ENCODE measurements around the gene EIF2AK2. TPM values are rescaled to one million over a fixed set of nuclear protein-coding genes. Genes with fewer than 3 reads are reported as not detected.

EIF2AK2 gene
- total RNA-seq, 1 experiment from 2014 or later = 41.7 TPM

GRCh38 chr2:37192551-37192950 lies 35.8 kb upstream of the EIF2AK2 start:
- POLR2A ChIA-PET = no interaction called here
- CTCF ChIA-PET = no interaction called here
- Histone ChIP-seq H3K36me3 (ENCODE audit: control insufficient read depth, insufficient read depth, low read length) (no peaks in the 10 kb centered on the region), H3K4me3 (ENCODE audit: low read depth, low read length) (no peak overlapping the region), H3K27me3 (replicated peaks; ENCODE audit: control insufficient read depth, insufficient read depth, low read length) (no peaks in the 10 kb centered on the region), H3K9me3 (no peaks in the 10 kb centered on the region), H3K4me1 (no peaks in the 10 kb centered on the region)
- Mint-ChIP-seq H3K9me3 (ENCODE audit: unreplicated experiment) (no peaks in the 10 kb centered on the region), H3K4me3 (ENCODE audit: unreplicated experiment) (no peak overlapping the region), H3K27ac (ENCODE audit: unreplicated experiment) (no peak overlapping the region), H3K27me3 (ENCODE audit: insufficient read depth, unreplicated experiment) (no peaks in the 10 kb centered on the region), H3K36me3 (ENCODE audit: insufficient read depth, unreplicated experiment) (peaks cover 16% of the 10 kb centered on the region), H3K4me1 (ENCODE audit: low read depth, unreplicated experiment) (peaks cover 14% of the 10 kb centered on the region)
- TF ChIP-seq, protein P1, sequence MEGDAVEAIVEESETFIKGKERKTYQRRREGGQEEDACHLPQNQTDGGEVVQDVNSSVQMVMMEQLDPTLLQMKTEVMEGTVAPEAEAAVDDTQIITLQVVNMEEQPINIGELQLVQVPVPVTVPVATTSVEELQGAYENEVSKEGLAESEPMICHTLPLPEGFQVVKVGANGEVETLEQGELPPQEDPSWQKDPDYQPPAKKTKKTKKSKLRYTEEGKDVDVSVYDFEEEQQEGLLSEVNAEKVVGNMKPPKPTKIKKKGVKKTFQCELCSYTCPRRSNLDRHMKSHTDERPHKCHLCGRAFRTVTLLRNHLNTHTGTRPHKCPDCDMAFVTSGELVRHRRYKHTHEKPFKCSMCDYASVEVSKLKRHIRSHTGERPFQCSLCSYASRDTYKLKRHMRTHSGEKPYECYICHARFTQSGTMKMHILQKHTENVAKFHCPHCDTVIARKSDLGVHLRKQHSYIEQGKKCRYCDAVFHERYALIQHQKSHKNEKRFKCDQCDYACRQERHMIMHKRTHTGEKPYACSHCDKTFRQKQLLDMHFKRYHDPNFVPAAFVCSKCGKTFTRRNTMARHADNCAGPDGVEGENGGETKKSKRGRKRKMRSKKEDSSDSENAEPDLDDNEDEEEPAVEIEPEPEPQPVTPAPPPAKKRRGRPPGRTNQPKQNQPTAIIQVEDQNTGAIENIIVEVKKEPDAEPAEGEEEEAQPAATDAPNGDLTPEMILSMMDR (IDR thresholded peaks at IDR 0.05; ENCODE audit: insufficient read depth in 1 of 2, low read depth in 1 of 2, low read length in 1 of 2, severe bottlenecking in 1 of 2, unreplicated experiment in 1 of 2) = no peak
- BruUV-seq (replicated peaks) = no TSS peak
- no peak for DNase-seq
- intact Hi-C loops (cut with micrococcal nuclease; ENCODE audit: unreplicated experiment) = no loop called here

GRCh38 chr2:37191747-37192146 lies 35.0 kb upstream of the EIF2AK2 start:
- Mint-ChIP-seq H3K27me3 (ENCODE audit: insufficient read depth, unreplicated experiment) (no peaks in the 10 kb centered on the region), H3K9me3 (ENCODE audit: unreplicated experiment) (no peaks in the 10 kb centered on the region), H3K4me1 (ENCODE audit: low read depth, unreplicated experiment) (peaks cover 14% of the 10 kb centered on the region), H3K27ac (ENCODE audit: unreplicated experiment) (no peak overlapping the region), H3K4me3 (ENCODE audit: unreplicated experiment) (no peak overlapping the region), H3K36me3 (ENCODE audit: insufficient read depth, unreplicated experiment) (peaks cover 11% of the 10 kb centered on the region)
- intact Hi-C loops (cut with micrococcal nuclease; ENCODE audit: unreplicated experiment) = no loop called here
- Histone ChIP-seq H3K9me3 (no peaks in the 10 kb centered on the region), H3K27me3 (replicated peaks; ENCODE audit: control insufficient read depth, insufficient read depth, low read length) (no peaks in the 10 kb centered on the region), H3K36me3 (ENCODE audit: control insufficient read depth, insufficient read depth, low read length) (no peaks in the 10 kb centered on the region), H3K4me1 (no peaks in the 10 kb centered on the region), H3K4me3 (ENCODE audit: low read depth, low read length) (no peak overlapping the region)
- no TSS peak for BruUV-seq (replicated peaks)
- ChIA-PET CTCF (no interaction called here), POLR2A (no interaction called here)
- TF ChIP-seq, protein P1 (IDR thresholded peaks at IDR 0.05; ENCODE audit: insufficient read depth in 1 of 2, low read depth in 1 of 2, low read length in 1 of 2, severe bottlenecking in 1 of 2, unreplicated experiment in 1 of 2) = no peak
- DNase-seq = no peak

DNA sequence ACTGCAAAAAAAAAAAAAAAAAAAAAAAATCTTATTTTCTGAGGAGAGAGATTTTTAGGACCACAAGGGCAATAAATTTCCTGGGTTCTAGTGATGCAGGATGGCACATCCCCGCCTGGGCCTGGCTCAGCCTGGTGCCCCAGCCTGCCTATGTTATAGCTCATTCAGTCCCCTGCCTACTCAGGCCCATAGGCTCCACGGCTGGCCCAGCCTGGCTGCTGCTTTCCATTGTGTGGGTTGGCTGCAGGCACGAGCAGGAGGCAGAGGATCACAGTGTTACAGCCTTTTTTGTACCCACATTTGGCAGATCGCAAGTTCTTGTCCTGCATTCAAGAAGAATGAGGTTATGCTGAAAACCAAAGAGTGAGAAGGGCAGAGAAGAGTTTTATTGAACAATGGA lies 34.5 kb upstream of the EIF2AK2 start:
- TF ChIP-seq, protein P1 (IDR thresholded peaks at IDR 0.05; ENCODE audit: insufficient read depth in 1 of 2, low read depth in 1 of 2, low read length in 1 of 2, severe bottlenecking in 1 of 2, unreplicated experiment in 1 of 2) = no peak
- intact Hi-C loops (cut with micrococcal nuclease; ENCODE audit: unreplicated experiment) = no loop called here
- Mint-ChIP-seq H3K27ac (ENCODE audit: unreplicated experiment) (no peak overlapping the region), H3K4me1 (ENCODE audit: low read depth, unreplicated experiment) (peaks cover 14% of the 10 kb centered on the region), H3K36me3 (ENCODE audit: insufficient read depth, unreplicated experiment) (peaks cover 6% of the 10 kb centered on the region), H3K9me3 (ENCODE audit: unreplicated experiment) (no peaks in the 10 kb centered on the region), H3K27me3 (ENCODE audit: insufficient read depth, unreplicated experiment) (no peaks in the 10 kb centered on the region), H3K4me3 (ENCODE audit: unreplicated experiment) (no peak overlapping the region)
- Histone ChIP-seq H3K36me3 (ENCODE audit: control insufficient read depth, insufficient read depth, low read length) (no peaks in the 10 kb centered on the region), H3K27me3 (replicated peaks; ENCODE audit: control insufficient read depth, insufficient read depth, low read length) (no peaks in the 10 kb centered on the region), H3K4me3 (ENCODE audit: low read depth, low read length) (no peak overlapping the region), H3K9me3 (no peaks in the 10 kb centered on the region), H3K4me1 (no peaks in the 10 kb centered on the region)
- no TSS peak for BruUV-seq (replicated peaks)
- CTCF ChIA-PET = no interaction called here
- DNase-seq = no peak
- POLR2A ChIA-PET = no interaction called here
